Embryonic facial prominence (tissue), 1 donor: ENCODE measurements around the gene BRICD5.
"Not testable (repeated sequence)": the region's sequence is repeated elsewhere in the genome, so short reads cannot be mapped to it uniquely, and the experiment has no call there.

Experiments
- DNase-seq: peaks from one replicate; pipeline ENCODE4 v3.0.0-alpha.2; 2016; ENCODE audit errors: extremely low spot score

The BRICD5 gene

DNA sequence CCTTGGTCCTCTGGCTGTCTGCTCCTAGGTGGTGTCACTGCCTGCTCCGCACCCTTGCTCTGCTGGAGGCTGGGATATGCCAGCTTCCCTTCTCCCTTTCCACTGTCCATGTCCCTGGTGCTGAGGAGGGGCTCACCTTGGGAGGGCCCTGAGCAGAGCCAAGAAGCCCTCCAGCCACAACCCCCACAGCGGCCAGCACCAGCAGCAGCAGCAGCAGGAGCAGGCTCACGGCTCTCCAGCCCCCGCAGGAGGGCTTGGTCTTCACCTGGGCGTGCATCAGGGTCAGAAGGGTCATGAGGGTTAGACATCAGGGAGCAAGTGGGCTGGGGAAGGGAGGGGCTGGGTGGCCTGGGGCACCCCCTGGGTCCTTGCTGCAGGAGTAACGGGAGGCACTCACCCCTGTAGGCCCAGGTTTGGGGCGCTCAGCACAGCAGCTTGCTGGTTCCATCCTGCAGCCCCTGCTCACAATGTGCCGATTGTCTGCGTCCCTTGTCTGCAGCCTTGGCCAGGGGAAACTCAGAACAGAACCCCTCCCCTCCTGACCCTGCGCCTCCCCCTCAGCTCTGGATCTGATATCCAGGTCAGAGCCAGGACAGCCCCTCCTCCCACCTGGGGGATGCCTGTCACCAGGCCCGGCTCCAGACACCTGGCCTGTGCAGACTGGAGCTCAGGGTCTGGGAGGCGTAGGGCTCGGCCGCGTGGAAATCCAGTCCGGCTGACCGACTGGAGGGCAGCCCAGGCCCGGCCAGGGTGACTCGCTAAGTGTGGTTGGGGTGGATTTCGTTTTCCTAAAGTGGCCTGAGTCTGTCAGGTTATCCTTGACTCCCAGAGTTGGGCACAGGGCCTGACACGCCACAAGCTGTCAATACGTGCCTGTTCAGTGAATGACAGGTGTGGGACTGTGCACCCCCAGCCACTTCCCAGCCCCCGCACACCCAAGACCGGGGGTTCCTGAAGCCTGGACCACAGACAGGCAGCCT is at the start of gene BRICD5:
TSS of gene BRICD5 (minus strand) at position 478 of the 980 bp plus-strand sequence. CDS start at position 448, 30 bp downstream.
- DNase-seq, result no peak

DNA sequence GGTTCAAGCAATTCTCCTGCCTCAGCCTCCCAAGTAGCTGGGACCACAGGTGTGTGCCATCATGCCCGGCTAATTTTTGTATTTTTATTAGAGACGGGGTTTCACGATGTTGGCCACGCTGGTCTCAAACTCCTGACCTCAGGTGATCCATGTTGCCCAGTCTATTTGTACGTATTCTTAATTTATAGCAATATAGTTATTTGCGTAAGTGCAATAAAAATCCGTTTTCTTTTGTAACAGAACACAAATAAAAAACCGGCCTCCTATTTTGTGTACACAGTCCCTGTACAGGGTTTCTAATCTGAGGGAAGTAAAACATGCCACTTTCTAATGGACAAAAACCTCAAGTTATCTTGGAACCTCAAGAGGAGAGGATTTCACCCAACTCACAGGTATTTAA is 49.6 kb upstream of the BRICD5 start:
- DNase-seq, result no peak

DNA sequence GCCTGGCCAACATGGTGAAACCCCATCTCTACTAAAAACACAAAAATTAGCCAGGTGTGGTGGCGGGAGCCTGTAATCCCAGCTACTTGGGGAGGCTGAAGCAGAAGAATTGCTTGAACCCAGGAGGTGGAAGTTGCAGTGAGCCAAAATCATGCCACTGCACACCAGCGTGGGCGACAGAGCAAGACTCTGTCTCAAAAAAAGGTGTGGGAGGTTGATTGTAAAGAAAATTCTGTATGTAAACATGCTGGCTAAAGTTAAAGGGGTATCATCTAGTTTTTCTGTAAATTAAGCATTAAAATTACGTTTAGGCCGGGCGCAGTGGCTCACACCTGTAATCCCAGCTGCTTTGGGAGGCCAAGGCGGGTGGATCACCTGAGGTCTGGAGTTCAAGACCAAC is 47.9 kb upstream of the BRICD5 start:
- DNase-seq, result not testable (repeated sequence)

GRCh38 chr16:2257726-2258125 is 47.1 kb upstream of the BRICD5 start:
- no peak for DNase-seq

GRCh38 chr16:2256531-2257140 is 46.0 kb upstream of the BRICD5 start:
- DNase-seq, result no peak

DNA sequence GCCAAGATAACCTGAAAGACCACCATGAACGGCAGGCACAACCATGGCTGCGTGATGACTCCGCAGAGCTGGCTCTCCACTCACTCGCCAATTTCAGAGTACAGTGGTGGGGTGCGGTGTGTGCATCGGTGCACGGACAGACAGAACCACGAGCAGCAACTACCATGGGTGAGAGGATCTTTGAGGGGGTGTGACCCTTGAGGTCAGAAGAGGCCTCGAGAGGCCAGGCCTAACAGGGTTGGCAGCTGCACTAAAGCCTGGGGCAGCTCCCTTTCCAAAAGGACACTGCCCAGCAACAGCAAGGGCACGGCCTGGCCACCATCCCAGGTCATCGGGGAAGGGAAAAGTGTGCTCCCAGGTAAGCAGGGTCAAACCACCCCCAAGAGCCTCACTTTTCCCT is 42.6 kb upstream of the BRICD5 start:
- no peak for DNase-seq

- DNase-seq, result no peak
Observed at GRCh38 chr16:2252806-2253148, 42.1 kb upstream of the BRICD5 start.

DNA sequence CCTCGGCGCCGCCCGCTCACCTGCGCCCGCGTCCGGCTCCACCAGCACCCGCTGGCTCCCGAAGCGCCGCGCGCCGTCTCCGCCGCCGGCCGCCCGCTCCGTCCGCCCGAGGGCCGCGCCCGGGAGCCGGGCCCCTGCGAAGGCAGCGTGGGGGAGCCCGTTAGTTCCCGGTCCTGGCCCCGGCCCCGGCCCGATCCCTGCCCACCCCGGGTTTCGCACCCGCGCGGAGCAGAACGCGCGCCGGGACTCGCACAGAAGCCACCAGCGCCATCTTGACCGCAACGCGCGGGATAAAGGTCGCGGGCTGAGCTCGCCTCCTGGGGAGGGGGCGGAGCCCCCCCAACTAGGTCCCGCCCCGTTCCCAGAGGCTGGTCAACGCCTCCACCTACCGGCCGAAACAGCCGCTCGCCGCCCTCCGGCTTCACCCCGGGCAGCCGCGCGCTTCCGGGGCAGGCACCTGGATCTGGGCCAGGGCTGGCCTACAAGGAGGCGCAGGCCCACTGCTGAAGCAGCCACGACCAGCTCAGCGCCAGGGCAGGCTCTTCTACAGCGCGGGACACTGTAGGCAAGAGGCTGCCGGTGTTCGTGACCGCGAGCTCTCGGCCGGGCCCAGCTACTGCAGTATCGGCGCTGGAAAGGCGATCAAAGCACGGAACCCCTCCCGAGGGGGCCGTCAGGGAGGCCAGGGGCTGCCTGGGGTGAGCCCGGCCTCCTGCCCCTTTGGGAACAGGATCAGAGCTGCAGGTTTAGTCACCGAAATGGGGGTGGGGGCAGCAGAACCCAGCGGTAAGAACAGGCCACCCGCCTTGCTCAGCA is 40.8 kb upstream of the BRICD5 start, which contains the start of gene ECI1:
TSS of gene ECI1 (minus strand) at position 292 of the 816 bp plus-strand sequence. CDS start at position 271, 21 bp downstream.
- peak; percentile 29 for DNase-seq

DNA sequence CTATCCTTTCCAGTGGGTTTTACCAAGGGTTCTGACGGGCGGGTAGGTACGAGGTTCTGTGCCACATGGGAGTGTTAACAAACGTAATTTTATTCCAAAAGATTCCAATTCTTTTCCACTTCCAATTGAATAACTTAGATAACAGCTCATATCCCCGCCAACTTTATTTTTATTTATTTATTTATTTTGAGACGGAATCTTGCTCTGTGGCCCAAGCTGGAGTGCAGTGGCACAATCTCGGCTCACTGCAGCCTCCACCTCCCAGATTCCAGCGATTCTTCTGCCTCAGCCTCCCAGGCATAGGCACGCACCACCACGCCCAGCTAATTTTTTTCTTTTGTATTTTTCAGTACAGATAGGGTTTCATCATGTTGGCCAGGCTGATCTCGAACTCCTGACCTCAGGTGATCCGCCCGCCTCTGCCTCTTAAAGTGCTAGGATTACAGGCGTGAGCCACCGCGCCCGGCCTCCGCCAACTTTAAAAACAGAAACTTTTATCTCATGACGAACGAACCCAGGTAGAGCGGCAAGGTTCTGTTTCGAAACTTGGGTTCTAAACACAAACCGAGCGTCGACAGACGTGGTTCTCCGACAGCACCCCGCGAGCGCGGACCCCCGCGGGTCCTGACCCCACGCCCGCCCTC is 40.1 kb upstream of the BRICD5 start:
- DNase-seq, result no peak

- DNase-seq, result no peak
Observed at GRCh38 chr16:2246301-2246885, 35.7 kb upstream of the BRICD5 start.

DNA sequence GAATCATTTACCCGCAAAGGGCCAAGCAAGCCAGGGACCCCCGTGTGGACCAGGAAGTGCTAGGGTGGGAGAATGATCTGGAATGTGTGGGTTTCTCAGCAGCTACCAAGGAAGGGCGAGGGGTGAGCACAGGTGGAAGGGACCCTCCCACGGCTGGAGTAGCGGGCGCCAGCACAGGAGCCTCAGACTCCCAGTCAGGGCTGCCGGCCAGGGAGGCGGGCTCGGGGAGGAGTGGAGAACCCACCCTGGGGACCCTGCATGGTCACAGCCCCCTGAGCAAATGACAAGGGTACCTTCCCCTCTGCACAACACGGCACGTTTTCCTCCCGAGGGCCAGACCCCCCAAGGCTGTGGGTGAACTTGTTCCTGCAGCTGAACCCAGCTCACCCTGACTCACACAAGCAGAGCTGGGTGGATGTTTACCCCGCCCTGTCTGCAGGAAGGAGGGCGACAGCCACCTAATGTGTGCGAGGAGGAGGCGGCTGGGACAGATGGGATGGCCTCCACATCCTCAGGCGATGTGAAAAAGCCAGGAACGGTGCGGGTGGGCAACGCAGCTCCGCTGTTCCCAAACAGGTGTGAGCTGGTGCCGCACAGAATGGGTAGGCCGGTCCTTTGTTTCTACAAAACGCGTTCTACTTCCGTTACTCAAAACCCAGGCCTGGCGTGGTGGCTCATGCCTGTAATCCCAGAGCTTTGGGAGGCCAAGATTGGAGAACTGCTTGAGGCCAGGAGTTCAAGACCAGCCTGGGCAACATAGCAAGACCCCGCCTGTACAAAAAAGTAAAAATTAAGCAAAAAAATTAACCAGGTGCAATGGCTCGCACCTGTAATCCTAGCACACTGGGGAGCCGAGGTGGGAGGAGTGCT is 34.5 kb upstream of the BRICD5 start:
- no peak for DNase-seq

GRCh38 chr16:2244301-2244700 is 33.6 kb upstream of the BRICD5 start:
- no peak for DNase-seq

DNA sequence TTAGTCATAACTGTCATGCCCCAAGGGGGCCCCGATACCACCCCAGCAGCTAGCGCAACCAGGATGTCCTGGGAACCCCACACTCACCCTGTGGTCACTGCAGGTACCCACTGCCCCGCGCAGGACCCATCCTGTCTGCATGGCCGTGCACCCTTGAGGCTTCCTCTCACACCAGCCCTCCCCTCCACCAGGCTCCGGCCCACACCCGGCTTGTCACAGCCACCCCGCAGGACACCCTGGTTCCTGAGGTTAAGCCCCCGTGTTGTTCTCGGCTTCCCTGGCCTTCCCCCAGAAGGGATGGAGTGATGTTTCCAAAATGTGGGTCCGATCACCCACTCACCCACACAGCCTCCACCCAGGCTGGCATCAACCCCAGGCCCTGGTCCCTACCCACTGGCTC is 33.1 kb upstream of the BRICD5 start:
- no peak for DNase-seq

DNA sequence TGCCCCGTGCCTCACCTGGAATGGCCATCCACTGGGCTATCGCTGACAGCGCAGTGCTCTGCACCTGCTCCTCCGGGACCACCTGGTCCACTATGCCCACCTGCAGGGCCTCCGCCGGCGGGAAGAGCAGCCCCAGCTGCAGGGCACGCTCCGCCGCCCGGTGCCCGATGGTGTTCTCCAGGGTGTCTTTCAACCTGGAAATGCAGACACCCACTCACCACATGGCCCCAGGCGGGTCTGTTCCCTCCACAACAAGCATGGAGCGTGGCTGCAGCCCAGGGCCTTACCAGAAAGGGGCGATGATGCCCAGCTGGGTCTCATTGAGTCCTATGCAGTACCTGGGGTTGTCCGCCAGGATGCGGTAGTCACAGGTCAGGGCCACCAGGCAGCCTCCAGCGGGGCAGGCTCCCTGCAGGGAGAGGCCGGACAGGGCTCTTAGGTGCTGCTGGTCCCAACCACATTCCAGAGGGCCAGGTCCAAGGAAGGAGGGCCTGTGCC is 32.4 kb upstream of the BRICD5 start:
- no peak for DNase-seq

DNA sequence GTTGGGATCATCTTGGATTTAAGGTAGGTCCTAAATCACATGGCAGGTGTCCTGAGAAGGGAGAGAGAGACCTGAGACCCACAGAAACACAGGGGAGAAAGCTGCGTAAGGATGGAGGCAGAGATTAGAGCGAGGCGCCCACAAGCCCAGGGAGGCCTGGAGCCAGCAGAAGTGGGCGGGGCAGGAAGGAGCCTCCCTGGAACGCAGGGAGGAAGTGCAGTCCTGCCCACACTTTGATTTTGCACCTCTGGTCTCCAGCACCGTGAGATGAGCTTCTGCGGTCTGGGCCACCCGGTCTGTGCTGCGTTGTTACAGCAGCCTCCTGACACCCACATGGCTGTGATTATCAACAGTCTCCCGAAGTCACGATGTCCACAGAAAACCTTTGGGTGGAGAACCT is 31.9 kb upstream of the BRICD5 start:
- no peak for DNase-seq

DNA sequence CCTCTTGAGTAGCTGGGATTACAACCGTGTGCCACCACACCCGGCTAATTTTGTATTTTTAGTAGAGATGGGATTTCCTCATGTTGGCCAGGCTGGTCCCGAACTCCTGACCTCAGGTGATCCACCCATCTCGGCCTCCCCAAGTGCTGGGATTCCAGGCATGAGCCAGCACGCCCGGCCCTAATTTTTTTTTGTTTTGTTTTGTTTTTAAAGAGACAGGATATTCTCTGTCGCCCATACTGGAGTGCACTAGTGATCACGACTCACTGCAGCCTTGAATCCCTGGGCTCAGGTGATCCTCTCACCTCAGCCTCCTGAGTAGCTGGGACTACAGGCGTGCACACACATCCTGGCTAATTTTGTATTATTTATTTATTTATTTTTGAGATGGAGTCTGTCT is 29.7 kb upstream of the BRICD5 start:
- not testable (repeated sequence) for DNase-seq

DNA sequence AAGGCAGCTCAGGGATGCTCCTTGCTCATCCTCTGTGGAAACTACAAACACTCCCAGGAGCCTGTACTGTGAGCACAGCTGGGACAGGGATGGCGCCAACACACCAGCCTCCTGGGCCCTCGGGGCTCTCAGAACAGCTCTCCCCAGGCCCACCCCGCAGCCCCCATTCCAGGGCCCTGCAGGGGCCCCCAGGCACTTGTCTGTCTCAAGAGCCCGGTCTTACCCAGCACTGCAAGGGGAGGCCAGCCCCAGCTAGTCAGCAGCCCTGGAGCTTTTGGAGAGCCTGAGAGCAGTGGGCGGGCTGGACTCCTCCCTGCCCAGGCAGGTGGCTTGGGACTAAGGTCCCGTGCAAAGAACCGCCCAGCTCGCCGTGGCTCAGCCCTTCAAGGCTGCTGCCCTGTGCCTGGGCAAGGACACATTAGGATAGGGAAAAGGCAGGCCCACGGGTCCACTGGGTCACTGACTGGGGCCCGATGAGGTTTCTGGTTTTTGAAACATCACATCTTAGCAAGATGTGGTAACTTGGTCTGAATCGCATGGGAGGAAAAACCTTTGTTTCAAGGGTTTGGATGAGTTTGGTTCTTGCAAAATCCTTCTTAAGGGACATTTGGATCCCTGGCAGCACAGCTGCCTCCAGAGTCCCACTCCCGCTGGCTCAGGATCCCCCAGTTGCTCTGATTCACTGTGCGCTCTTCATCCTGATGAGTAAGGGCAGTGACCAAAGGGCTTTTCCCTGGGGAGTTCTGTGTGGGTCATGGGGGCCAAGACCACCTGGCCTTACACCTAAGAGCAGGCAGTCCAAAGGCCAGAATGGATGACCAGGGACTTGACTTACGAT is 28.4 kb upstream of the BRICD5 start:
- no peak for DNase-seq

- no peak for DNase-seq
Observed at GRCh38 chr16:2238150-2238837, 27.6 kb upstream of the BRICD5 start.
